PC-3 (cell line): Measurements from ENCODE around the gene LMNTD1. TPM values are rescaled to one million over a fixed set of nuclear protein-coding genes. Genes with fewer than 3 reads are reported as not detected.

ENCODE experiments used
- ATAC-seq: fragments of 200-7000 bp; cut with Tn5 transposase; 2 replicates; pipeline ENCODE4 v1.9.1; 2020; ENCODE audit warnings: mild to moderate bottlenecking, moderate library complexity
- BruUV-seq: library from RNA; stranded (reverse); fragments of 400-500 nt; replicated peaks from 2 replicates; lab custom pipeline; 2021; lab: Mats Ljungman, UMichigan
- CTCF ChIA-PET: fragments of 300-600 bp; sonication (Branson Sonifier 250); formaldehyde crosslinking; loops from one replicate; lab custom pipeline; 2022; ENCODE audit warnings: antibody characterized with exemption; lab: Charles Lee
- POLR2A ChIA-PET: fragments of 300-600 bp; sonication (Branson Sonifier 250); formaldehyde crosslinking; loops from one replicate; lab custom pipeline; 2022; ENCODE audit warnings: antibody characterized with exemption; ENCODE audit not compliant: unreplicated experiment; lab: Charles Lee
- DNase-seq: peaks from one replicate; pipeline ENCODE4 v3.0.0-alpha.2; 2015
- H2AFZ ChIP-seq: fragments of 300-600 bp; sonication (generic); 2 replicates; pipeline ENCODE4 v1.6.0; 2016; ENCODE audit warnings: antibody characterized with exemption, low read length
- H3F3A ChIP-seq: fragments of 300-600 bp; sonication (generic); one replicate; pipeline ENCODE4 v1.6.0; 2017; ENCODE audit warnings: antibody characterized with exemption, low read length, control low read depth, mild to moderate bottlenecking; ENCODE audit not compliant: unreplicated experiment
- H3K27ac ChIP-seq: fragments of 300-600 bp; sonication (generic); 2 replicates; pipeline ENCODE4 v1.5.1; 2016; ENCODE audit warnings: mild to moderate bottlenecking, low read length
- H3K27me3 ChIP-seq: fragments of 300-600 bp; sonication (generic); 2 replicates; pipeline ENCODE4 v1.6.1; 2016; ENCODE audit warnings: low read length, mixed read lengths
- H3K36me3 ChIP-seq: fragments of 300-600 bp; sonication (generic); 2 replicates; pipeline ENCODE4 v1.6.1; 2016; ENCODE audit warnings: low read depth, mixed run types, low read length, mixed read lengths
- H3K4me1 ChIP-seq: fragments of 300-600 bp; sonication (generic); 2 replicates; pipeline ENCODE4 v1.5.1; 2016; ENCODE audit warnings: low read length; ENCODE audit not compliant: insufficient read depth
- H3K4me2 ChIP-seq: fragments of 300-600 bp; sonication (generic); 2 replicates; pipeline ENCODE4 v1.6.0; 2016; ENCODE audit warnings: low read length
- H3K4me3 ChIP-seq: fragments of 300-600 bp; sonication (generic); 2 replicates; pipeline ENCODE4 v1.5.1; 2016; ENCODE audit warnings: mild to moderate bottlenecking, low read length, mixed read lengths
- H3K79me2 ChIP-seq: fragments of 300-600 bp; sonication (generic); 2 replicates; pipeline ENCODE4 v1.6.1; 2017; ENCODE audit warnings: low read length, mixed read lengths
- H3K9ac ChIP-seq: fragments of 300-600 bp; sonication (generic); 2 replicates; pipeline ENCODE4 v1.6.0; 2016; ENCODE audit warnings: mild to moderate bottlenecking, low read length
- H3K9me2 ChIP-seq: fragments of 300-600 bp; sonication (generic); replicated peaks from 2 replicates; pipeline ENCODE4 v1.6.1; 2016; ENCODE audit warnings: mixed run types, low read length, mixed read lengths
- H3K9me3 ChIP-seq: fragments of 300-600 bp; sonication (generic); 2 replicates; pipeline ENCODE4 v1.6.1; 2016; ENCODE audit warnings: low read length, mixed read lengths
- H4K20me1 ChIP-seq: fragments of 300-600 bp; sonication (generic); 2 replicates; pipeline ENCODE4 v1.6.1; 2016; ENCODE audit warnings: low read length, mixed read lengths
- EZH2 ChIP-seq: fragments of 300-600 bp; sonication (generic); IDR thresholded peaks from one replicate; pipeline ENCODE4 v1.6.1; 2017; ENCODE audit warnings: antibody characterized with exemption, mild to moderate bottlenecking, low read length; ENCODE audit not compliant: unreplicated experiment
- EZH2phosphoT487 ChIP-seq: fragments of 300-600 bp; sonication (generic); IDR thresholded peaks from 2 replicates; pipeline ENCODE4 v1.6.1; 2018; ENCODE audit warnings: mild to moderate bottlenecking, antibody characterized with exemption, low read length, borderline replicate concordance
- intact Hi-C: fragments of 100-400 bp; cut with micrococcal nuclease; formaldehyde crosslinking; loops from 2 replicates; pipeline ENCODE4 v1.9.0; 2023
- total RNA-seq: library from RNA; depleted of rRNA; stranded (reverse); fragments of >200 nt; gene quantifications from 2 replicates; pipeline ENCODE4 v1.2.3, GENCODE V29; 2014
- TF ChIP-seq, protein P1 (sequence below): fragments of 300-600 bp; sonication (generic); conservative IDR thresholded peaks from 2 replicates; pipeline ENCODE4 v1.5.1; 2017; ENCODE audit warnings: antibody characterized with exemption, low read depth, mild to moderate bottlenecking, low read length

Gene LMNTD1
- total RNA-seq, 1 experiment from 2014 or later = not detected

DNA sequence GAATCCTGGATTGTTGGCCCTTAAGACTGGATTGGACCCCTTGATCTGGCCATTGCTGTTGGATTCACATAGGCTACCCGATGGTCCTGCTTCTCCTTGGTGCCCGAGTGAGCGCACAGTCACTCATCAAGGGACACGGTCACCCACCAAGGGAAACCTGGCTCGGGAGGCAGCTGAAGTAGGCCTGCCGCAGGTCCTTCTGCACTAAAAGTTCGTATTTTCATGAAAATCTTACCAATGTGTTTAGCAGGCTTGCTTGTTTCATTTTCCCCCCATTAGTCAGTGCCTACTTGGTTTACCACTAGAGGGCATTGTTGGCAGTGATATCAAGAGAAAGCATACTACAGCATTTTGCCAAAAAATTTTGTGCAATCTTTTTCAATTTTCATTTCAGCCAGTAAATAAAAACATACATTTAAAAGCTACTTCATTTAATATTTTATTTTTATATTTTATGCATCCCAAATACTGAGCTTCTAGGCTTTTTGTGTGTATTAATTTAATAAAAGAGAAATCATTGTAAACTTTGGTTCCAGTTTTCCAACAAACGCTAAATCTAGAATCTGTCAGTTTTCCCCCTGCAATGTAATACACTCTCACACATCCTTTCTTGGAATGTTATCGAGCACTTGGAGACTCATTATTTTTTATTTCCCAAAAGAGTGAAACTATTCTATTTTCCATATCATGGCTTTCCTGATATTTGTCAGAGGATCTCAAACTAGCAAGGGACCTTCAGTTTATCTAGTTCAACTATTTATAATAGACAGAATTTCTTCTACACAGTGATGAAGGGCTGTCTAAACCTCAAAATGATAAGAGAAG, 116.7 kb downstream of the LMNTD1 start:
- Histone ChIP-seq H3K9me2 (no peaks in the 10 kb centered on the region), H3K36me3 (no peaks in the 10 kb centered on the region), H3K9me3 (no peaks in the 10 kb centered on the region), H3K27me3 (no peaks in the 10 kb centered on the region), H3F3A (no peaks in the 10 kb centered on the region), H3K79me2 (no peaks in the 10 kb centered on the region), H3K27ac (no peak overlapping the region), H2AFZ (peak overlapping the region; percentile 100), H3K4me1 (peaks cover 20% of the 10 kb centered on the region), H3K9ac (peak overlapping the region; percentile 70), H3K4me3 (peak overlapping the region; percentile 82), H4K20me1 (no peaks in the 10 kb centered on the region), H3K4me2 (peak overlapping the region; percentile 99)
- BruUV-seq = no TSS peak
- POLR2A ChIA-PET = interaction anchor here (0.6 kb wide), 1 partner anchor 527 kb away, joined by 15 read pairs; no protein-coding TSS in a partner anchor
- TF ChIP-seq, protein P1, sequence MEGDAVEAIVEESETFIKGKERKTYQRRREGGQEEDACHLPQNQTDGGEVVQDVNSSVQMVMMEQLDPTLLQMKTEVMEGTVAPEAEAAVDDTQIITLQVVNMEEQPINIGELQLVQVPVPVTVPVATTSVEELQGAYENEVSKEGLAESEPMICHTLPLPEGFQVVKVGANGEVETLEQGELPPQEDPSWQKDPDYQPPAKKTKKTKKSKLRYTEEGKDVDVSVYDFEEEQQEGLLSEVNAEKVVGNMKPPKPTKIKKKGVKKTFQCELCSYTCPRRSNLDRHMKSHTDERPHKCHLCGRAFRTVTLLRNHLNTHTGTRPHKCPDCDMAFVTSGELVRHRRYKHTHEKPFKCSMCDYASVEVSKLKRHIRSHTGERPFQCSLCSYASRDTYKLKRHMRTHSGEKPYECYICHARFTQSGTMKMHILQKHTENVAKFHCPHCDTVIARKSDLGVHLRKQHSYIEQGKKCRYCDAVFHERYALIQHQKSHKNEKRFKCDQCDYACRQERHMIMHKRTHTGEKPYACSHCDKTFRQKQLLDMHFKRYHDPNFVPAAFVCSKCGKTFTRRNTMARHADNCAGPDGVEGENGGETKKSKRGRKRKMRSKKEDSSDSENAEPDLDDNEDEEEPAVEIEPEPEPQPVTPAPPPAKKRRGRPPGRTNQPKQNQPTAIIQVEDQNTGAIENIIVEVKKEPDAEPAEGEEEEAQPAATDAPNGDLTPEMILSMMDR = peak; percentile 93
- TF ChIP-seq EZH2 = no peak
- ATAC-seq (peak; percentile 69), DNase-seq (peak; percentile 84)
- CTCF ChIA-PET = interaction anchor here (0.6 to 0.9 kb wide), 3 partner anchors 523 to 677 kb away, joined by 3 to 4 read pairs (median 4); no protein-coding TSS in a partner anchor
- intact Hi-C loops = loop anchor here (1.0 to 10.0 kb wide), 5 partner anchors 122 to 592 kb away; partner anchors contain the start of gene RASSF8

DNA sequence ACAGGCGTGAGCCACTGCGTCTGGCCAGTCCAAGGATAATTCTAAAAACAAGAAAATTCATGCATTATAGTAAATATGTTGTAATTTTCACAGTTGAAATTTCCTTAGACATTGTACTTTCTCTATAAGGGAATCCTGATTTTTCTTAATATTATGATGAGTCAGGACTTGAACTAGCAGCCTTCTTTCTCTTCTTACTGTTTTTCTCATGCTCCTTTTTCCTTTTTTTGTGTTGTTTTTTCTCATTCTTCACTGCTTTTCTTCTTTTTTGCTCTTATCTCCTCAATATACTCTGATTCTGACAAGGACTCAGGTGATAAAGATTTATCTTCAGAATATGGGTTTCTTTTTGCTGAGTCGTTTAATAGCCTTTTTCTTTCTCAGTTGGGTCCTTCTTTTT, 117.7 kb downstream of the LMNTD1 start:
- peak overlapping the region; percentile 70; the same call in 1 of the 2 replicates for H3K9ac ChIP-seq
- POLR2A ChIA-PET = no interaction called here
- no peaks in the 10 kb centered on the region for H3K9me2 ChIP-seq
- H3K36me3 ChIP-seq = no peaks in the 10 kb centered on the region
- TF ChIP-seq EZH2 (no peak), EZH2phosphoT487 (no peak)
- TF ChIP-seq, protein P1 = no peak
- H3K27ac ChIP-seq = no peak overlapping the region
- no peak for ATAC-seq
- no peaks in the 10 kb centered on the region for H3K27me3 ChIP-seq
- no peaks in the 10 kb centered on the region for H3K9me3 ChIP-seq
- peak overlapping the region; percentile 99 for H3K4me2 ChIP-seq
- peaks cover 20% of the 10 kb centered on the region for H3K4me1 ChIP-seq
- no TSS peak for BruUV-seq
- H4K20me1 ChIP-seq = no peaks in the 10 kb centered on the region
- DNase-seq = no peak
- H3K4me3 ChIP-seq = peak overlapping the region; percentile 82; the same call in 1 of the 2 replicates
- H3K79me2 ChIP-seq = no peaks in the 10 kb centered on the region
- H2AFZ ChIP-seq = peak overlapping the region; percentile 100
- CTCF ChIA-PET = interaction anchor here (0.8 kb wide), 1 partner anchor 213 kb away, joined by 3 read pairs; no protein-coding TSS in a partner anchor
- intact Hi-C loops = loop anchor here (5.0 to 10.0 kb wide), 2 partner anchors 237 to 379 kb away; no protein-coding TSS in a partner anchor
- H3F3A ChIP-seq = no peaks in the 10 kb centered on the region
